KOPT-K1 (cell line): ENCODE results near the gene KLC1.

ENCODE experiments used
- H3K27ac ChIP-seq: fragments of 200-600 bp; sonication (generic); 2 replicates; pipeline ENCODE4 v1.5.1; 2016; ENCODE audit warnings: antibody characterized with exemption, mild to moderate bottlenecking, low read depth, low read length; ENCODE audit not compliant: poor library complexity, severe bottlenecking
- H3K36me3 ChIP-seq: fragments of 200-600 bp; sonication (generic); 2 replicates; pipeline ENCODE4 v1.5.1; 2017; ENCODE audit warnings: antibody characterized with exemption, mild to moderate bottlenecking, low read length, moderate library complexity; ENCODE audit not compliant: insufficient read depth
- H3K9me3 ChIP-seq: fragments of 200-600 bp; sonication (generic); 2 replicates; pipeline ENCODE4 v1.5.1; 2017; ENCODE audit warnings: antibody characterized with exemption, low read length, mild to moderate bottlenecking; ENCODE audit not compliant: insufficient read depth, poor library complexity, severe bottlenecking

Gene KLC1

GRCh38 chr14:103662591-103662990 lies 33.6 kb downstream of the KLC1 start:
- H3K9me3 ChIP-seq: no peaks in the 10 kb centered on the region
- H3K36me3 ChIP-seq: peaks cover 93% of the 10 kb centered on the region
- H3K27ac ChIP-seq: no peak overlapping the region

GRCh38 chr14:103663506-103663905 lies 34.5 kb downstream of the KLC1 start:
- no peak overlapping the region for H3K27ac ChIP-seq
- H3K36me3 ChIP-seq: peaks cover 92% of the 10 kb centered on the region
- no peaks in the 10 kb centered on the region for H3K9me3 ChIP-seq

- Histone ChIP-seq H3K27ac (no peak overlapping the region), H3K9me3 (no peaks in the 10 kb centered on the region), H3K36me3 (peaks cover 87% of the 10 kb centered on the region)
These were observed 38.7 kb downstream of the KLC1 start for GRCh38 chr14:103667671-103668070.

GRCh38 chr14:103668117-103668516 lies 39.1 kb downstream of the KLC1 start:
- Histone ChIP-seq H3K9me3 (no peaks in the 10 kb centered on the region), H3K27ac (no peak overlapping the region), H3K36me3 (peaks cover 87% of the 10 kb centered on the region)

- H3K27ac ChIP-seq: no peak overlapping the region
- no peaks in the 10 kb centered on the region for H3K9me3 ChIP-seq
- peaks cover 87% of the 10 kb centered on the region for H3K36me3 ChIP-seq
These were observed 40.4 kb downstream of the KLC1 start for GRCh38 chr14:103669370-103669769.

- Histone ChIP-seq H3K27ac (no peak overlapping the region), H3K36me3 (peaks cover 90% of the 10 kb centered on the region), H3K9me3 (no peaks in the 10 kb centered on the region)
These were observed 42.9 kb downstream of the KLC1 start for GRCh38 chr14:103671911-103672310.

GRCh38 chr14:103675957-103676356 lies 46.9 kb downstream of the KLC1 start:
- H3K27ac ChIP-seq: no peak overlapping the region
- H3K36me3 ChIP-seq: peaks cover 99% of the 10 kb centered on the region
- no peaks in the 10 kb centered on the region for H3K9me3 ChIP-seq

- H3K36me3 ChIP-seq: peaks cover 99% of the 10 kb centered on the region
- H3K9me3 ChIP-seq: no peaks in the 10 kb centered on the region
- no peak overlapping the region for H3K27ac ChIP-seq
These were observed 48.1 kb downstream of the KLC1 start for GRCh38 chr14:103676881-103677675.

- no peak overlapping the region for H3K27ac ChIP-seq
- H3K9me3 ChIP-seq: no peaks in the 10 kb centered on the region
- H3K36me3 ChIP-seq: peaks cover 98% of the 10 kb centered on the region
These were observed 50.3 kb downstream of the KLC1 start for GRCh38 chr14:103679351-103679750.

- Histone ChIP-seq H3K27ac (no peak overlapping the region), H3K9me3 (no peaks in the 10 kb centered on the region), H3K36me3 (peaks cover 98% of the 10 kb centered on the region)
These were observed 51.6 kb downstream of the KLC1 start for GRCh38 chr14:103680491-103681231.

- H3K27ac ChIP-seq: no peak overlapping the region
- peaks cover 98% of the 10 kb centered on the region for H3K36me3 ChIP-seq
These were observed 54.1 kb downstream of the KLC1 start for GRCh38 chr14:103683139-103683538.

GRCh38 chr14:103684471-103684870 lies 55.5 kb downstream of the KLC1 start:
- peaks cover 98% of the 10 kb centered on the region for H3K36me3 ChIP-seq
- no peak overlapping the region for H3K27ac ChIP-seq
- no peaks in the 10 kb centered on the region for H3K9me3 ChIP-seq

More at GRCh38 chr14:103683139-103683538, 54.1 kb downstream of the KLC1 start:
- H3K9me3 ChIP-seq: no peaks in the 10 kb centered on the region

- peaks cover 98% of the 10 kb centered on the region for H3K36me3 ChIP-seq
- H3K9me3 ChIP-seq: no peaks in the 10 kb centered on the region
These were observed 55.9 kb downstream of the KLC1 start for GRCh38 chr14:103684871-103685270.

GRCh38 chr14:103685276-103686211 lies 56.5 kb downstream of the KLC1 start:
- Histone ChIP-seq H3K36me3 (peaks cover 98% of the 10 kb centered on the region), H3K27ac (no peak overlapping the region), H3K9me3 (no peaks in the 10 kb centered on the region)

More at GRCh38 chr14:103684871-103685270, 55.9 kb downstream of the KLC1 start:
- no peak overlapping the region for H3K27ac ChIP-seq
